Fibroblast of upper back skin (primary cell): ENCODE results near the gene IBTK.
A peak's percentile ranks its signal among the peaks of the same experiment; 100 is the strongest.
"Not testable (repeated sequence)": the region's sequence is repeated elsewhere in the genome, so short reads cannot be mapped to it uniquely, and the experiment has no call there.

Experiments used
- DNase-seq: peaks from one replicate; pipeline ENCODE4 v3.0.0-alpha.2; 2013

IBTK gene

GRCh38 chr6:82178077-82178758 lies 69.3 kb downstream of the IBTK start:
- DNase-seq = peak; percentile 71

- peak; percentile 63 for DNase-seq
Measured at GRCh38 chr6:82176616-82177015, 70.9 kb downstream of the IBTK start.

GRCh38 chr6:82172594-82172993 lies 75.0 kb downstream of the IBTK start:
- no peak for DNase-seq

- DNase-seq = no peak
Measured at GRCh38 chr6:82169138-82169876, 78.2 kb downstream of the IBTK start.

- DNase-seq = no peak
Measured at GRCh38 chr6:82166493-82166892, 81.1 kb downstream of the IBTK start.

- no peak for DNase-seq
Measured at GRCh38 chr6:82160255-82160990, 87.1 kb downstream of the IBTK start.

GRCh38 chr6:82152786-82153185 lies 94.8 kb downstream of the IBTK start:
- DNase-seq = peak; percentile 19

- DNase-seq = not testable (repeated sequence)
Measured at GRCh38 chr6:82151147-82151546, 96.4 kb downstream of the IBTK start.

GRCh38 chr6:82145926-82146452 lies 101.6 kb downstream of the IBTK start:
- peak; percentile 35 for DNase-seq

GRCh38 chr6:82144852-82145340 lies 102.6 kb downstream of the IBTK start:
- peak; percentile 93 for DNase-seq

GRCh38 chr6:82144007-82144851 lies 103.3 kb downstream of the IBTK start:
- DNase-seq = peak; percentile 98

GRCh38 chr6:82143041-82143481 lies 104.5 kb downstream of the IBTK start:
- DNase-seq = peak; percentile 94

GRCh38 chr6:82142524-82142923 lies 105.0 kb downstream of the IBTK start:
- DNase-seq = no peak

- no peak for DNase-seq
Measured at GRCh38 chr6:82138075-82138791, 109.3 kb downstream of the IBTK start.

GRCh38 chr6:82131441-82131840 lies 116.1 kb downstream of the IBTK start:
- no peak for DNase-seq

GRCh38 chr6:82129797-82130196 lies 117.7 kb downstream of the IBTK start:
- DNase-seq = no peak

- DNase-seq = not testable (repeated sequence)
Measured at GRCh38 chr6:82128973-82129372, 118.6 kb downstream of the IBTK start.

- no peak for DNase-seq
Measured at GRCh38 chr6:82123632-82124031, 123.9 kb downstream of the IBTK start.
